Nephron (organoid): ENCODE measurements around the gene ATP6V0A1.

Source experiments
- H3K27ac Mint-ChIP-seq, 3 experiments: 2 replicates each; pipeline ENCODE4 v1.8.0; 2020; ENCODE audit warnings: mixed read lengths in 3 of 3, mild to moderate bottlenecking in 2 of 3, moderate library complexity in 1 of 3
- H3K27me3 Mint-ChIP-seq: 2 replicates; pipeline ENCODE4 v1.8.0; 2021; ENCODE audit warnings: low read depth, mild to moderate bottlenecking, moderate library complexity, mixed read lengths
- H3K36me3 Mint-ChIP-seq: 2 replicates; pipeline ENCODE4 v1.8.0; 2020; ENCODE audit warnings: low read depth, mixed read lengths
- H3K4me1 Mint-ChIP-seq: 2 replicates; pipeline ENCODE4 v1.8.0; 2020; ENCODE audit warnings: mixed read lengths
- H3K4me3 Mint-ChIP-seq, 3 experiments: 2 replicates each; pipeline ENCODE4 v1.8.0; 2020; ENCODE audit warnings: mild to moderate bottlenecking in 3 of 3, mixed read lengths in 3 of 3, moderate library complexity in 2 of 3
- H3K9me3 Mint-ChIP-seq: 2 replicates; pipeline ENCODE4 v1.8.0; 2020; ENCODE audit warnings: mixed read lengths
- CTCF ChIP-seq, 3 experiments: fragments of 200-600 bp; sonication (generic); IDR thresholded peaks; one replicate each; pipeline ENCODE4 v1.5.0; 2021; ENCODE audit warnings: antibody characterized with exemption in 3 of 3; ENCODE audit not compliant: unreplicated experiment in 3 of 3

ATP6V0A1 gene

GRCh38 chr17:42565523-42566214 lies 107.0 kb downstream of the ATP6V0A1 start:
- no peaks in the 10 kb centered on the region for H3K27me3 Mint-ChIP-seq
- no peak for TF ChIP-seq CTCF (IDR thresholded peaks at IDR 0.05; ENCODE audit: unreplicated experiment in 3 of 3)
- H3K4me1 Mint-ChIP-seq, result peaks cover 17% of the 10 kb centered on the region
- peaks cover 23% of the 10 kb centered on the region for H3K36me3 Mint-ChIP-seq
- peak overlapping the region; percentile 93 to 97 (median 96) for H3K4me3 Mint-ChIP-seq
- peak overlapping the region in 2 of 3 experiments; percentile 75 to 89 for H3K27ac Mint-ChIP-seq
- H3K9me3 Mint-ChIP-seq, result no peaks in the 10 kb centered on the region

DNA sequence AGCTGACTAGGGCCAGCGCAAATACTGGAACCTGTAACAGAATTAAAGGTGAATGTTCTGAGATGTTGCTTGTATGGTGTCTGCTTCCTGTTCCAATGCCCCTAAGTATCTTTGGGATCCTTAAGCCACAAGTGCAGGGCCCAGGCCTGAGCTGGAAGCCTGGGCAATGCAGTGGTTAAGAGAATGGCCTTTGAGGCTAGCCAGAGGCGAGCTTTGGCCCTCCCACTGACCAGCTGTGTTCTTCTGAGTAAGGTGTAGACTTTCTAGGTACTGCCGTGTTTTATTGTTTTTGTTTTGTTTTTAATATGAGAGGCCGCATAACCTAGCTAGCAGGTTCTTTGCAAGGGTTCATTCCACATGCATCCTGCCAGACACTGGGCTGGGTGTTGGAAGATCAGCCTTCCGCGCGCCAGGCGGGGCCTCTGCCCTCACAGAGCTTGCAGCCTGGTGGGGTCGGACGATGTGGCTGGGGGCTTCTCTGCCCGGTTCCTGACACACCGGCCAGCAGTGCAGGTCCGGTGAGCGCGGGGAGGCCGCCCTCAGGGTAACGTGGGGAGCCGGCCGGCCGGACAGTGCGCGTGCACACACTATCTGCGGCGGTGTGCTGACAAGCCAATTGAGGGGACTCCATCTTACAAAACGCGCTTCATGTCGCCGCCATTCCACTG lies 107.7 kb downstream of the ATP6V0A1 start:
- no peaks in the 10 kb centered on the region for H3K9me3 Mint-ChIP-seq
- TF ChIP-seq CTCF (IDR thresholded peaks at IDR 0.05; ENCODE audit: unreplicated experiment in 3 of 3), result no peak
- peak overlapping the region; percentile 93 to 97 (median 96) for H3K4me3 Mint-ChIP-seq
- peaks cover 30% of the 10 kb centered on the region for H3K36me3 Mint-ChIP-seq
- peaks cover 17% of the 10 kb centered on the region for H3K4me1 Mint-ChIP-seq
- no peaks in the 10 kb centered on the region for H3K27me3 Mint-ChIP-seq
- peak overlapping the region; percentile 75 to 89 (median 88) for H3K27ac Mint-ChIP-seq

DNA sequence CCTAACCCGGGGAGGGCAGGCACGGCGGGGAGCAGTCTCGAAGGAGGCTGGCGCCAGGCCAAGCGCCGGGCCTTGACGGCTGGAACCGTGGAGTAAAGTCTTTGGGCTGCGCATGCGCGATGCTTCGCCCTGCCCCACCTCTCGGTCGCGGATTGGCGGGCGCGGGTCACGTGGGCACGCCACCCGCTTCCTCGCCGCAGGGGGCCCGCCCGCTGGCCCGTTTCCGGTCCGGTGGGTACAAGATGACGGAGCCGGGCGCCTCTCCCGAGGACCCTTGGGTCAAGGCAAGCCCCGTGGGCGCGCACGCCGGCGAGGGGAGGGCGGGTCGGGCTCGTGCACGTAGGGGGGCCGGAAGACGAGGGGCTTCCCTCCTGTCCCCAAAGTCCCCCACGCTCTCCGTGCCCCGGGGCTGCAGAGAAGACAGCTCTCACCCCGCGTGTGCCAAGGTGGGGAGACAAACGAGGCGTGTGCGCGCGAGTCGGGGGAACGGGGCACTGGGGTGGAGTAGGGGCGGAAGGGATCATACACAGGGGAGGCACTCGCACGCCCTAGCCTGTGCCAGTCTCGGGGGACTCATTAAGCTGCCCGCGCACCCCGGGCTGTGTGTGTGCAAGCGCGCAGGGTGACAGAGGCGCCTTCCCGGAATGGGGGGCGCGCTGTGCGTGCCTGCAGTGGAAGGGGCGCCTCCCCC lies 108.3 kb downstream of the ATP6V0A1 start, which contains the start of gene MLX:
TSS of gene MLX (plus strand) at position 218 of the 691 bp plus-strand sequence. CDS start at position 243, 25 bp downstream.
- peak within 1 kb of the TSS; percentile 93 to 97 (median 96) for H3K4me3 Mint-ChIP-seq
- peaks cover 36% of the 10 kb centered on the region for H3K36me3 Mint-ChIP-seq
- peak within 1 kb of the TSS; percentile 75 to 89 (median 88) for H3K27ac Mint-ChIP-seq
- H3K9me3 Mint-ChIP-seq, result no peaks in the 10 kb centered on the region
- H3K4me1 Mint-ChIP-seq, result peaks cover 12% of the 10 kb centered on the region
- H3K27me3 Mint-ChIP-seq, result no peaks in the 10 kb centered on the region
- no peak for TF ChIP-seq CTCF (IDR thresholded peaks at IDR 0.05; ENCODE audit: unreplicated experiment in 3 of 3)

DNA sequence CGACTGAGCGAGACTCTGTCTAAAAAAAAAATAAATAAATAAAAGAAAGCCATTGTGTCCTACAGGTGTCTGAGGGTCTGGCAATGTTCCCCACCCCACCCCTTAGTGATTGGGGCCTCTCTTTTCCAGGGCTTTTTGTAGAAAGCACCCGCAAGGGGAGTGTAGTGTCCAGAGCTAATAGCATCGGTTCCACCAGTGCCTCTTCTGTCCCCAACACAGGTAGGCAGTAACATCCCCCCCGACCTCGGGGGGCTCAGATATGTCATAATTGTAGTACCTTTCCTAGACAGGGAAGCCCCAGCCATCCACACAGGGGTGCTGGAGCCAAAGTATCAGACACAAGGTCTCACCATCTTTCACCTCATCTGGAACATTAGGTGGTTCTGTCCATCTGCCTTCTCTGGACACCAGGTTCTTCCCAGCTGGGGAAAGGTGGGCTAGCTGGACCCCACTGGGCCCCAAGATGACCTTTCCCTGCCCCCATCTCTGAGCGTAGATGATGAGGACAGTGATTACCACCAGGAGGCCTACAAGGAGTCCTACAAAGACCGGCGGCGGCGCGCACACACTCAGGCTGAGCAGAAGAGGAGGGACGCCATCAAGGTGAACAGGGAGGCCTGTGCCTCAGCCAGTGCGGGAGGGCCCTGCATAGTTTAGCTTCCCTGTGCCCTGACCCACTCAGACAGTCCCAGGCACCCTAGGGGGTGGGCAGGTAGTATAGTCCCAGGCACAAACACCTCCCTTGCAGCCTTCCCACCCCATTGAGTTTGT lies 109.8 kb downstream of the ATP6V0A1 start:
- H3K4me1 Mint-ChIP-seq, result peaks cover 9% of the 10 kb centered on the region

More for the DNA sequence above, 109.8 kb downstream of the ATP6V0A1 start:
- no peaks in the 10 kb centered on the region for H3K9me3 Mint-ChIP-seq
- H3K27me3 Mint-ChIP-seq, result no peaks in the 10 kb centered on the region
- H3K27ac Mint-ChIP-seq, result no peak overlapping the region
- peaks cover 49% of the 10 kb centered on the region for H3K36me3 Mint-ChIP-seq
- peak overlapping the region; percentile 67 to 93 (median 71) for H3K4me3 Mint-ChIP-seq
- TF ChIP-seq CTCF (IDR thresholded peaks at IDR 0.05; ENCODE audit: unreplicated experiment in 3 of 3), result no peak
